AG20443 (cell line): ENCODE results near the gene EDEM2.
"Not testable (repeated sequence)": the region's sequence is repeated elsewhere in the genome, so short reads cannot be mapped to it uniquely, and the experiment has no call there.

ENCODE experiments used
- DNase-seq: peaks from one replicate; pipeline ENCODE4 v3.0.0; 2012; ENCODE audit warnings: low spot score, mixed read lengths

The EDEM2 gene

DNA sequence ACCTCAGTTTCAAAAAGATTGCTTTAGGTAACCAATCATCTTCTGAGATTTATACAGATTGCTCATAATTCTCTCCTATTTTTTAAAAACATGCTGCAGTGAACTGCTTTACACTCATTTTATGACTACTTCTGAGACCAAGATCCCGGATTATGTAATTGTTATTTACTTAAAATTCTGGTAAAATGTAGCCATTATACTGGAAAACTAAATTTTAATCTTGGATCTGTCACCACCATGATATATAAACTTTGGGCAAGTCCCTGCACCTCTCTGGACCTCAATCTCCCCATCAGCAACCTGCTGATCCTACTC, 24.3 kb upstream of the EDEM2 start:
- DNase-seq, result no peak

DNA sequence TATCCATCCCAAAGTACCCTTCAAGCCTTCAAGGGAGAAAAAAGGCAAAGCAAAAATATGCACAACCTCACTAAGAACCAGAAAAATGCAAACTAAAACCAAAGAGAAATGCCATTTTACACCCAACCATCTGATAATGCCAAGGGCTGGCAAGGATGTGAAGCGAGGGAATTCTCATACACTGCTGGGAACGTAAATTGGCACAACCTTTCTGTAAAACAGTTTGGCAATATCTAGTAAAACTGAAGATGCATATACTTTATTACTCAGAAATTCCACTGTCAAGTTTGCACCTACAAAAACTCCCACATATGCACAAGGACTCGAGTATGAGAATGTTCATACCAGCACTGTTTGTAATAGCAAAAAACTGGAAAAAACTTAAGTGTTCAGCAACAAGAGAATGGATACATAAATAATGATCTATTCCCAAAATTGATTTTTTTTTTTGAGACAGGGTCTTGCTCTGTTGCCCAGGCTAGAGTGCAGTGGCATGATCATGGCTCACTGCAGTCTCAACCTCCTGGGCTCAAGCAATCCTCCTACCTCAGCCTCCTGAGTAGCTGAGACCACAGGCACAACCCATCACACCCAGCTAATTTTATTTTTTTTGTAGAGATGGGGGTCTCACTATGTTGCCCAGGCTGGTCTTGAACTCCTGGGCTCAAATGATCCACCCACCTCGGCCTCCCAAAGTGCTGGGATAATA, 21.7 kb upstream of the EDEM2 start:
- DNase-seq, result not testable (repeated sequence)

DNA sequence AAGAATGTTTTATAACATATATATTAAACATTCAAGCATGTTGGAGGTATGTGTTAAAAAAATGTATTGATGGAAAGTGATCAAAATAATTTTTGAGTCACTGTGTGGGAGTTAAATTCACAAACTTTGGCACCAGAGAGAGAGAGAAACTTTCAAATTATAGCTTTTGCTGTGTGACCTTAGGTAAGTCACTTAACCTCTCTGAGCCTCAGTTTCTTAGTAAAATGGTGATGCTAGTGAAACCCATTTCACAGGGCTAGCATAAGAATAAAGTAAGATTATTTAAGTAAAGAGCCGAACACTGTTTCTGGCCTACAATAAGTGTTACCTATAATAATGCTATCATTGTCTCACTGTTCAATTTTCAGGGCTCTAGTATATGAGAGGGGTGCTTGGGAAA, 20.7 kb upstream of the EDEM2 start:
- DNase-seq, result no peak

DNA sequence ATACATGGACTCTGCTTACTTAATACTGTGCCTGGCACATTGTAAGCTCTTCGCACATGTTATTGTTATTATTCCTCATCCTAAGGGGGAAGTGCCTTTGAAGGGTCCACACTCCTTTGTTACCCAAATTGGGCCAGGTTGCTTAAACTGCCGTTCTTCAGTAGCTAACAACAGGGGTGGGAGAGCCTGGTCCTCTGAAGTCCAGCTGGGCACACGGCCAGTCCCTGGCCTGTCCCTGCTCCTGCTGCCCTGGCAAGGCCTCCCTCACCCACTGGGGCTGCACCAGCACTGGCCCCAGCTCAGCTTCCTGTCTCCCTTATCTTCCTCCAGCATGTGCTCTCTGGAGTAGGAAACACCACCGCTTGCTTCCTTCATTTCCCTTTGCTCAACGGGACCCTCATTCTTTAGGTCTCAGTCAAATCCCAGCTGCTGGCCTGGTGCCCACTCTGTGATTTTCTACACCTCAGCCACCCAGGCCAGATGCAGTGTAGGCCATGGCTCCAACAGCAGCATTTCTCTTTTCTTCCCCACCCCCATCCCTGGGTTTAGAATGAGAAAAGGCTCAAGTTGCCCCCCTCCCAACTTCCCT, 19.2 kb upstream of the EDEM2 start:
- no peak for DNase-seq

DNA sequence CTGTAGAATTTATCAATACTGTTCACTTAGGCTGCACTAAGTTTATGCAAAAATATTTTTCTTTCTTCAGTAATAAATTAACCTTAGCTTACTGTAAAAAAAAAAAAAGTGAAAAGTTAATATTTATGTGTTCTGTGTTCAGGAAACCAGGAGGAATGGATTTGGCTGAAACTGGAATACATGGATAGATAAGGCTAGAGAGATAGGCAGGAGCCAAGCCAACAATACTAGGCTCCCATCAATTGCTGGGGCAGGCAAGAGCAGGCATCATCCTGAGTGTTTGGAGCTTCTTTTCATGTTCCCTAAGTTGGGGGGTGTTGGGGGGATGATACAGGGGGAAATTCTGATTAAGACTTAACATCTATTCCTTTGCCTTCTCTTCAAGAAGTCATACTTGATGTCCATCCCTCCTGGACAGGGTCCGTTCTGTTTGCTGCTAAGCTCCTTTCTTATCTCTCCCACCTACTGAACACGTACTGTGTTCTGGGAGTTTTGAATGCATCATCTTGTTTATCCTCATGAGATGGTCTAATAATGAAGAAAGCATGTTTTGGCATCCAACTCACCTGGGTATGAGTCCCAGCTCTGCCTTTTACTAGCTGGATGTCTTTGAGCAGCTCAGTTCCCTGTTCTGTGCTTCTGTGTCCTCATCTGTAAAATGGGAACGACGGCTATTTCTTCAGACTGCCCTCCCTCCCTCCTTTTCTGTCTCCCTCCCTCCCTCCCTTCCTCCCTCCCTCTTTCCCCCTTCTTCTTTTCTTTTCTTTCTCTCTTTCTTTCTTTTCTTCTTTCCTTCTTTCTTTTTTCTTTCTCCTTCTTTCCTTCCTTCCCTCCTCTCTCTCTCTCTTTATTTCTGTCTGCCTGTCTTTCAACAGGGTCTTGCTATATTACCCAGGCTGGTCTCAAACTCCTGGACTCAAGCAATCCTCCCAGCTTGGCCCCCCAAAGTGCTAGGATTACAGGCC, 18.4 kb upstream of the EDEM2 start:
- no peak for DNase-seq

DNA sequence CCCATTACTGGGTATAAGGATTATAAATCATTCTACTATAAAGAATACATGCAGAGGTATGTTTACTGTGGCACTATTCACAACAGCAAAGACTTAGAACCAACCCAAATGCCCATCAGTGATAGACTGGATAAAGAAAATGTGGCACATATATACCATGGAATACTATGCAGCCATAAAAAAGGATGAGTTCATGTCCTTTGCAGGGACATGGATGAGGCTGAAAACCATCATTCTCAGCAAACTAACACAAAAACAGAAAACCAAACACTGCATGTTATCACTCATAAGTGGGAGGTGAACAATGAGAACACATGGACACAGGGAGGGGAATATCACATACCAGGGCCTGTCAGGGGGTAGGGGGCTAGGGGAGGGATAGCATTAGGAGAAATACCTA, 17.4 kb upstream of the EDEM2 start:
- not testable (repeated sequence) for DNase-seq

DNA sequence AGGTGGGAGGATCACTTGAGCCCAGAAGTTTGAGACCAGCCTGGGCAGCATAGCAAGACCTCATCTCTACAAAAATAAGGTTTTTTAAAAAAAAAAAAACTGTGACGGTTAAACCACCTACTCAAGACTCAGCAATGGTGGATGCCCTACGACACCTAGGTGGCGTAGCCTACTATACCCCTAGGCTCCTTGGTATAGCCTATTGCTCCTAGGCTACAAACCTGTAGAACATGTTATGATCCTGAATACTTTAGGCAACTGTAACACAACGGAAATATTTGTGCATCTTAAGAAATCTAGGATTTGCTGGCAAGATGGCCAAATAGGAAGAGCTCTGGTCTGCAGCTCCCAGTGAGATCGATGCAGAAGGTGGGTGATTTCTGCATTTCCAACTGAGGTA, 13.2 kb upstream of the EDEM2 start:
- not testable (repeated sequence) for DNase-seq

DNA sequence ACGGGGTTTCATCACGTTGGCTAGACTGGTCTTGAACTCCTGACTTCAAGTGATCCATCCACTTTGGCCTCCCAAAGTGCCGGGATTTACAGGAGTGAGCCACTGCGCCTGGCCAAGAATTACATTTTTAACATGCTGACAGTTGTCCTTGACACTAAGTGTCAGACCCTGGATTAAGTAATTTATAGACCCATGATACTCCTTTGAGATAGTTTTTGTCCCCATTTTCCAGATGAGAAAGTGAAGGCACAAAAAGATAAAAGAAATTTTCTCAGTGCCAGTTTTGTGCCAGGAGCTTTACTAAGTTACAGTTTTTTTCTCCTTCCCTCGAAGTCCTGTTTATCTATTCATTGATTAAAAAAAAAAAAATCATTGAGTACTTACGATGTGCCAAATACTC, 9.8 kb upstream of the EDEM2 start:
- DNase-seq, result no peak

DNA sequence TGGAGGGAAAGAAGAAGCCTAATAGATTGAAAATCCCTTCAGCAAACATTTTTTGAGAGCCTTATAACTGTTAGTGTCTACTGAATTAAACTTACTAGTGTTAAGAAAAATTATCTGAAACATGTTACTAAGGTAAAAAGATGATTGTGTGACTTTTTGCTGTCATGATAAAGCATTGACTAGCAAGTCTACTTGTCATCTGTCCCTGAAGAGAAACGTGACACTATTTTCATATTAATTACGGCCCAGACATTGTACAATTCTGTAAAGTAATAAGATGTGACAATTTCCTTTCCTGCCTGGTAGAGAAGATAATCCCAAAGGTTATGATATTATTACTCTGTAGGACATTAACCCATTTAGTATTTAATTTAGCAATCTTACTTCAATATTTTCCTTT, 8.8 kb upstream of the EDEM2 start:
- DNase-seq, result no peak

DNA sequence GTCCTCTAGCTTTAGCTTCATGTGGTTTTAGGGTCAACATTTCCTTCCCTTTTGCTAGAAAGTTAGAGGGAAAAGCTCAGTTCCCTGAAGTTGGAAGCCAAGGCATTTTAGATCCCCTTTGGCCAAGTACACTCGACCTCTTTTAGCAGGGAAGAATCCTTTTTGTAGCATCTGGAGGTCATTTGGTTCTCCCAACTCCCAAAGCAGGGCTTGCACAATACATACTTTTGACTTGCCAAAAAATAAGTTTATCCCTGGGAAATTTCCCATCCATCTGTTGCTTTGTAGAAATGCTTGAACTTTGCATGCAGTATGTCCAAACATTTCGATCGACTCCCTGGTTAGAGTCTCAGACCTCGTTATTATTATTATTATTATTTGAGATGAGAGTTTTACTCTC, 4.6 kb upstream of the EDEM2 start:
- DNase-seq, result peak; percentile 70

DNA sequence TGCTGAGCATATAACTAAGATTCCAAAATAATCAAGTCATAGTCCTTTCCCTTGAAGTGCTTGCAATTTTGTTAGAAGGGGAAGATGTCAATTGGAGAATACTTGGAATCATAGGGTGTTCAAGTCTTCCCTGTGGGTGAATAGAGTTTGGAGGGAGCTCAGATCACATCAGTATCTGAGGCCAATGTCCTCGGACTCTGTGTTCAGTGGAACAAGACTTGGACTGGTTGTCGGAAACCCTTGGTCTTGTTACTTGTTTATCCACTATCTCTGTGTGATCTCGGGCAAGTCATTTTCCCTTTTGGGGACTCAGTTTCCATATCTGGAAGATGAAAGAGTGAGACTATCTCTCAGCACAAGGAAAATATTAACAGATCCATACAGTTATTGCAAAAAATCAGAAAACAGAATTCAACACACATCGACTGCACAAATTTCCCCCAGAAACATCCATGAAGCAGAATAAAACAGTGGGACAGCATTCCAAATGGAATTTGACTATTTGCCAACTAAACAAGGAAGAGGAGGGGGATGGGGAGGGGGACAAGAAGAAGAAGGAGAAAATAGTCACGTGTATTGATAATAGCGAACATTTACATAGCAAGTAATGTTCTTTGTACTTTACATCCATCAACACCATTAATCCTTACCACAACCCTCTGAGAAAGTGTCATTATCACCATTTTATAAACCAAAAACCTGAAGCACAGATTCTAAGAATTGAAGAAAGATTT, 3.9 kb upstream of the EDEM2 start:
- no peak for DNase-seq

DNA sequence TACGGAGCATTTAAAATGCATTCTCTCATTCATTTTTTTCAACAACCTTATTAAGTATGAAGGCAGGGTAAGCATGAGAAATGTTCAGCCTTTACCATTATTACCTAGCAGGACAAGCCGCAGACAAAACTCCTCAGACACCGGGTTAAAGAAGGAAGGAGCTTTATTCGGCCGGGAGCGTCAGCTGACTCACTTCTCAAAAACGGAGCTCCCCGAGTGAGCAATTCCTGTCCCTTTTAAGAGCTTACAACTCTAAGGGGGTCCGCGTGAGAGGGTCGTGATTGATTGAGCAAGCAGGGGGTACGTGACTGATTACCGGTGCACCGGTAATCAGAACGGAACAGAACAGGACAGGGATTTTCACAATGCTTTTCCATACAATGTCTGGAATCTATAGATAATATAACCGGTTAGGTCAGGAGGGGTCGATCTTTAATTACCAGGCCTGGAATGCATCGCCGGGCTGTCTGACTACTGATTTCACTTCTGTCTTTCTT, 487 bp upstream of the EDEM2 start:
- DNase-seq, result not testable (repeated sequence)

DNA sequence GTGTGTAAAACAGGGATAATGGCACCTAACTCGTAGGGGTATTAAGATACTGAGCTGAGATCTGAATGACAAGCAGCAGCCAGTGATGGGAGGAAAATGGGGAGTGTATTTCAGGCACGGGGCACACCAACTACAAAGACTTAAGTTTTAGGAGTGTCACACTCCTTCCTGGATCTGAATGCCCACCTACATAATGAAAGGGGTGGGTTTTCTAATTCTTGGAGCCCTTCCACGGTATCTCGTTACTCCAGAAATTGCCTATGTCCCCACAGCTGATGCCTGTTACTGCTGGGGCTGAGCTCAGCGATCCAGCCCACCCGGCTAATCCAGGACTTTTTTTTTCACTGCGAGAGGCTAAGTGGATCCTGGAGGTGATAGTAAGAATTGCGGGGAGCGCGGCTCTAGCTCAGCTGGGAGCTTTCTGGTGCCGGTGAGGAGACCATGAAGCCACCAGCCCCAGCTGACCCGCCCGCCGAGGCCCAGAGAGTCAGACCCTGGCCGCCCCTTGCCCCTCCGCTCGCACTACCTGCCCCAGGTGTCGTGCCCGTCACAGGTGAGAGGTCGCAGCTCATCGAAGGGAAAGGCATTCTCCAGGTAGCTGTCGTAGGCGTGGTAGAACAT, 727 bp downstream of the EDEM2 start:
- DNase-seq, result peak; percentile 43

DNA sequence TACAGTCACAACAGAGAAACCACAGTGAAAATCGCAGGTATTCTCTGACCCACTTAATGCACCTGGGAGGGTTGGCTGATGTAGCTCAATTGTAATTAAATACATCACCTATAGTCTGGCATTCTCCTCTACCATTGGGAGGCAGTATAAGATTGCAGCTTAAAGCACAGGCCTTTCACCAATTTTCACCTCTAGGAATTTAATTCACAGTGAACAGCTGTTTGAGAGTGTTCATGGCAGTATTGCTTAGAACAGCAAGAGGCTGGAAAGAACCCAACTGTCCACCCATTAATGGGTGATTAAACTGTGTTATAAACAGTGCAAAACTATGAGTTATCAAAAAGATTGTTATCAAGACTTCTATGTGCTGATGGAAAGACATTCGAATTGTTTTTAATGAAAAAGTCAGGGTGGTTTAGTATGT, 2.0 kb downstream of the EDEM2 start:
- DNase-seq, result peak; percentile 37

DNA sequence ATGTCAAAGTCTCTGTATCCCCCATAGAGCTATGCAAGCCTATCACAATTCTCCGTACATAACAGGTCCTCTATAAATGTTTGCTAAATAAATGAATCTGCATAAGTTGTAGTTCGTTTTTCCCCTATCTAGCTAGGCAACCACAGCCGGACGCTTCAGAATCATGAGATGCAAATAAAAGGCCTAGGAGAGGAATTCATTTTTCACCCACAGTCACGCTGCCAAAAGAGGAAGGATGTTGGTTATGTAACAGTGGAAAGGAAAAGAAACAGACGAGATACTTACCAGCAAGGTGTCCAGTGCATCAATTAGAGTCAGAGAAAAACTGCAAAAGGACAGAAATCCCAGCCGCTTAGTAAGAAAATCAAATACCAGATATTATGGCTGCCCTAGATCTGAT, 2.4 kb downstream of the EDEM2 start:
- no peak for DNase-seq

DNA sequence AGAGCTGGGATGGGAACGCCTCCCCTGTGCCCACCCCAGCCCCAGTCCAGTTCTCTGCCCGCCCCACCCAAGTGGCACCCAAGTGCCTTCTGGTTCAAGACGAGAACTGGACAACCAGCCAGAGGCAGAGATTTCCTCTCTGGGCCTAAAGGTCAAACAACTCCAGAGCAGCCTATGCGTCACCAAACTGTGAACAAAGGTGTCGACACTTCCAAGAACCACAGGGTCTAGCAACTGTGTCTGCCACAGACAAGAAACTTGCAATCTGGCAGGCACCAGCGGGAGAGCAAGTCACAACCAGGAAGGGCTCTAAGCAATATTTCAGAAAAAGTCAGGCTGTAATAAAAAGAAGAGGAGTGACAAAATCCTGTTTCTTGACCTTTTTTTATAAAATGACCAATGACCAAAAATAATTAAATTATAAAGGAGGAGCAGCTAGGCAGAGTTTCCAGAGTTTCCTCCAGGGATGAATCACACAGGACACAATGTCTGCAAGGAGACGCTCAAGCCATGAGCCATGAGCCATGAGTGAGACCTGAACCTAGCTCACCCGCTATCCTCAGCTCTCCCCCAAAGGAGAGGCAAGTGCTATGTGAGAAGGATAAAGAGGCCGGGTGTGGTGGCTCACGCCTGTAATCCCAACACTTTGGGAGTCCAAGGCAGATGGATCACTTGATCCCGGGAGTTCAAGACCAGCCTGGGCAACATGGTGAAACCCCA, 11.1 kb downstream of the EDEM2 start:
- DNase-seq, result peak; percentile 75

DNA sequence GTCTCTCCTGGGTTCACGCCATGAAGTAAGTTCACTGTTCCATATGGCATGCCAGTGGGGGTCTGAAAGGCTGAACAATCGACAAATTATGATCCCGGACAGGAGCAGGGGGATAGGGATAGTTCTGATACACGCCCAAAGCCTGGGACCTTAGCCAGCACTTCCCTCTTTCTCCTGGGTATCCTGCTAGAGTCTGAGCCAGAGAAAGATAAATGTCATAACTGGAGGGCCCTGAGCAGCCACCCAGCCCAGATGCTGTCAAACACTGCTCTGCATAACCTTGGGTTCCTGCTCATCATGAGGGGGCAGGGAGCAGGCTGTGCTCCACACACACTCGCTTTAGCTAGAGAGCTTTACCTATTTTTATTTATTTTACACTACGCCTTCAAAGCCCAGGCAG, 12.3 kb downstream of the EDEM2 start:
- no peak for DNase-seq

DNA sequence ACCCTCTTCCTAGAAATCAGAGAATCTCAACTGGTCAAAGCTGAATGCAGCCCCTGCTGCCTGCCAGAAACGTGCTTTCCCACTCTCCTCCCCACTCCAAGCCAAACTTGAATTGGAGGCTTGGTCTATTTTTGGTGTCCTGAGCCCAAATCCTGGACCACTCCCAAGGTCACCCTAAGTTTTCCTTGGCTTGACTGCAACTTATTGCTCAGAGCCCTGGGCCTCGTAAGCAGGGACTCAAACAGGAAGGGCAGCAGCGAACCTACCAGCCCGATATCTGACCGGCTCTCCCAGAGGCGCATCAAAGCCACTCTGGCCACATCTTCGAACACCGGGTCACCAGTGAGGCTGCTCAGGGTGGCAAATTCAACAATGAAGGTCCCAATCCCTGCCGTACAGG, 12.7 kb downstream of the EDEM2 start:
- no peak for DNase-seq

DNA sequence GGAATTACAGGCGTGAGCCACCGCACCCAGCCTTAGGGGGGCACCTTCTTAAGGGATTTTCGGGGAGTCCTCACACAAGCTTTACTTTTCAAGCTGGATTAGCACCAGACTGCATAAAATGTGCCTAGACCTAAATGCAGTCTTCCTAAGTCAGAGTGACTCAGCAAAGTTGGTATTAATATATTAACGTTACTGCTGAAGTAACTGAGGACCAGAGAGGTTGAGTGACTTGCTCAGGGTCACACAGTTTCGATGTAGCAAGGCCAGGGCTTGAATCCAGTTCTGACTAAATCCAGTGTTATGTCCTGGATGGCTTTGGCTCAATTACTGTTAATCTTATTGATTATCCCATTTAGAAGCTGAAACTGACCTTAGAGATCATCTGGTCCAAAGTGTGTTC, 13.4 kb downstream of the EDEM2 start:
- no peak for DNase-seq

DNA sequence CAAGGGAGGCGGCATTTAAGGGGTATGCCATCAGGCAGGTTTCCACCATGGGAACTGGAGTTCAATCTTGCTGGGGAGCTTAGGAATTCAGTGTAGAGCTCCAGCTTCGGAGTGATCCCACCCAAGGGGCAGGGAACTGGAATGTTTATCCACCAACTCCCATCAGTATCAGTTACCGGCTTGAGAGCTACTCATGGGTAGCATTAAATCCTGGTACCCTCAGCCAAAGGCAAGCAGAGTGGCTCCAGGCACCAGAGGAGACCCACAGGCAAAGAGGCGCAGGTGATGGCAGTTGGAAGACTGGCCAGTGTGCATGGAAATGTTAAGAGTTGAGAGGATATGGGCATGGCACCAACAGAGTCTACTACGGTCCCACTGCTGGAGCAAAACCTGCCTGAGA, 14.1 kb downstream of the EDEM2 start:
- DNase-seq, result no peak

DNA sequence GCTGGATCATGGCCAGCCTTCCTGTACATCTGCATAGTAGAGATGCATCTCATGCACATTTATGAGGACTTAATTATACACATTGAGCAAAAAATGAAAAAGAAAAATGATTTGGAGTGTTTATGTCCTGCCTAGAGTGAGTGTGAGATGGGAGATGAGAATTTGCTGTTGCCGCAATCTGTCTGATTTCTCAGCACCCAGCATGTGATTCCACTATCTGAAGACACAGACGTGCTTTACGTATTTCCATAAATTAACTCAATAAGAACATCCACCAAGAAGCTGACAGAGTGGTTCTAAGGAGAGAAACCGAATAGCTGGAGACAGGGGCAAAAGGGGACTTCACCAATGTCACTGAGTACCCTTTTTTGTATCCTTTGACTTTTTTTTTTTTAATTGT, 15.2 kb downstream of the EDEM2 start:
- DNase-seq, result no peak
